MCF 10A (cell line): ENCODE data around the gene OPN1SW. TPM values are rescaled to one million over a fixed set of nuclear protein-coding genes. Genes with fewer than 3 reads are reported as not detected.

Experiments
- BruUV-seq: library from RNA; stranded (reverse); fragments of 400-500 nt; replicated peaks from 2 replicates; lab custom pipeline; 2021; lab: Mats Ljungman, UMichigan
- CTCF ChIA-PET: fragments of 300-600 bp; sonication (Branson Sonifier 250); formaldehyde crosslinking; extraction: SDS; loops from one replicate; lab custom pipeline; 2021; ENCODE audit warnings: antibody characterized with exemption, inconsistent platforms; lab: Yijun Ruan, JAX
- POLR2A ChIA-PET: fragments of 300-600, 350-650 bp; sonication (Branson Sonifier 250); formaldehyde crosslinking; extraction: SDS; loops from one replicate; lab custom pipeline; 2020; ENCODE audit warnings: antibody characterized with exemption, inconsistent platforms; lab: Yijun Ruan, JAX
- DNase-seq: peaks from one replicate; pipeline ENCODE4 v3.0.0-alpha.2; 2018; ENCODE audit not compliant: unreplicated experiment
- H3K27ac Mint-ChIP-seq: one replicate; pipeline ENCODE4 v1.8.0; 2022; ENCODE audit warnings: mild to moderate bottlenecking, low read depth, mixed read lengths; ENCODE audit not compliant: unreplicated experiment
- H3K27me3 Mint-ChIP-seq: one replicate; pipeline ENCODE4 v1.8.0; 2022; ENCODE audit warnings: mixed read lengths; ENCODE audit not compliant: insufficient read depth, unreplicated experiment
- H3K36me3 Mint-ChIP-seq: one replicate; pipeline ENCODE4 v1.8.0; 2022; ENCODE audit warnings: mild to moderate bottlenecking, moderate library complexity, mixed read lengths; ENCODE audit not compliant: insufficient read depth, unreplicated experiment
- H3K4me1 Mint-ChIP-seq: one replicate; pipeline ENCODE4 v1.8.0; 2022; ENCODE audit warnings: mixed read lengths; ENCODE audit not compliant: insufficient read depth, unreplicated experiment
- H3K4me3 Mint-ChIP-seq: one replicate; pipeline ENCODE4 v1.8.0; 2022; ENCODE audit warnings: mild to moderate bottlenecking, moderate library complexity, mixed read lengths; ENCODE audit not compliant: unreplicated experiment
- H3K9me3 Mint-ChIP-seq: one replicate; pipeline ENCODE4 v1.8.0; 2022; ENCODE audit warnings: mixed read lengths; ENCODE audit not compliant: unreplicated experiment
- CTCF ChIP-seq: fragments of 200-600 bp; IDR thresholded peaks from one replicate; pipeline ENCODE4 v1.8.0; 2022; ENCODE audit warnings: antibody characterized with exemption, mild to moderate bottlenecking; ENCODE audit not compliant: unreplicated experiment
- intact Hi-C: fragments of 100-400 bp; cut with micrococcal nuclease; formaldehyde crosslinking; loops from 2 replicates; pipeline ENCODE4 v1.14.1; 2022
- total RNA-seq: library from RNA; stranded (reverse); gene quantifications from 2 replicates; pipeline ENCODE4 v1.2.3, GENCODE V29; 2022

Gene OPN1SW
- total RNA-seq, 1 experiment from 2014 or later = not detected

DNA sequence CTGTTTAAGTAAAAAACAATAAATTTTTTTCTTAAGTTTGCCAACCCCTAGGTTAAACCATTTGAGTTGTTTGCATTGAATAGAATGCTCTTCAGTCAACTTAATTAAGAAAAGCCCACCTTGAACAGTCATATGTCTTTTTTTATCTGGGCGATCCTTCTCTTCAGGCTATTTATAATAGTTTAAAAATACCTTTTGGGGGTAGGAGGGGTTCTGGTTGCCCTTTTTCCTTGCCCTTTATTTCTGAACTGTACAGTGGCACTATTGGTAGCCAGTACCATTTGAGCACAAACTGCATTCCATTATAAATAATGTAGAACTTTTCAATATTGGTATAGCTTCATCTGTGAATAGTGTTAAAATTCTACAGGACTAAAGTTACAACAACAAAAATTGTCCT, 23.3 kb downstream of the OPN1SW start:
- intact Hi-C loops = no loop called here
- no peak for DNase-seq
- Mint-ChIP-seq H3K4me3 (no peak overlapping the region), H3K4me1 (peaks cover 5% of the 10 kb centered on the region), H3K9me3 (no peaks in the 10 kb centered on the region), H3K27me3 (no peaks in the 10 kb centered on the region), H3K36me3 (peaks cover 88% of the 10 kb centered on the region), H3K27ac (no peak overlapping the region)
- CTCF ChIA-PET = interaction anchor here (0.9 kb wide), 1 partner anchor 127 kb away, joined by 3 read pairs; no protein-coding TSS in a partner anchor
- POLR2A ChIA-PET = no interaction called here
- BruUV-seq = no TSS peak
- no peak for TF ChIP-seq CTCF

- H3K4me1 Mint-ChIP-seq = peaks cover 19% of the 10 kb centered on the region
- intact Hi-C loops = no loop called here
- BruUV-seq = no TSS peak
- DNase-seq = no peak
- ChIA-PET POLR2A (interaction anchor here (2.0 kb wide), 1 partner anchor 8 kb away, joined by 13 read pairs; the partner anchor contains the start of gene CALU), CTCF (interaction anchor here (0.6 kb wide), 1 partner anchor 23 kb away, joined by 4 read pairs; no protein-coding TSS in a partner anchor)
- no peak for TF ChIP-seq CTCF
- H3K27me3 Mint-ChIP-seq = no peaks in the 10 kb centered on the region
- H3K4me3 Mint-ChIP-seq = no peak overlapping the region
- H3K27ac Mint-ChIP-seq = no peak overlapping the region
- peaks cover 43% of the 10 kb centered on the region for H3K36me3 Mint-ChIP-seq
- no peaks in the 10 kb centered on the region for H3K9me3 Mint-ChIP-seq
Observed at GRCh38 chr7:128747327-128748079, 28.1 kb downstream of the OPN1SW start.

GRCh38 chr7:128745706-128746105, 29.9 kb downstream of the OPN1SW start:
- H3K27me3 Mint-ChIP-seq = no peaks in the 10 kb centered on the region
- intact Hi-C loops = no loop called here
- no peak overlapping the region for H3K4me3 Mint-ChIP-seq
- peaks cover 33% of the 10 kb centered on the region for H3K36me3 Mint-ChIP-seq
- H3K4me1 Mint-ChIP-seq = peaks cover 34% of the 10 kb centered on the region
- no peak for TF ChIP-seq CTCF
- no peaks in the 10 kb centered on the region for H3K9me3 Mint-ChIP-seq
- no peak overlapping the region for H3K27ac Mint-ChIP-seq
- DNase-seq = no peak
- CTCF ChIA-PET = no interaction called here
- no TSS peak for BruUV-seq
- POLR2A ChIA-PET = interaction anchor here (0.6 kb wide), 2 partner anchors 192 to 529 kb away, joined by 3 to 4 read pairs; no protein-coding TSS in a partner anchor

DNA sequence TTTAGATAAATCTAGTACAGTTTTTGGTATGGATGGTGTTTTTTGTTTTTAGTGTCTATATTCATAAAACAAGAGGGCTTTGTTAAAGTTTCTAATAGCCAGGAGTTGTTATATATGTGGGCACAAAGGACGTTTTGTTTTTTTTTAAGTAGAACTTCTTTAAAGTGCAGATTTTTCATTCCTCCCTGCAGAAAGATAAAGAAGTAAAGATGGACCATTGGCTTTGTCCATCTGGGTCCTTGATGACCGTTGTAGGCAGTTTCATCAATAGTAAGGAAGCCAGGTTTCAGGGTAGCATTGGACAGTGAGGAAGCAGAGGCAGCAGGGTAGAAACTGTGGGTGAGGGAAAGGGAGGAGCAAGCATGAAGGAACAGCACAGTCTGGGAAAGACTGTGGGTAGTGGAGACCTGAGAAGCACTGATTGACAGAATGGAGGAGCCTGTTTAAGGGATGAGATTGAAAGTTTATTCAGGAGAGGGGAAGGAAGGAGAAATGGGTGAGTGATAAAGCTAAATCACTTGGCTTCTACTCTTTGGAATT, 31.2 kb downstream of the OPN1SW start:
- BruUV-seq = no TSS peak
- Mint-ChIP-seq H3K9me3 (no peaks in the 10 kb centered on the region), H3K27me3 (no peaks in the 10 kb centered on the region), H3K36me3 (peaks cover 20% of the 10 kb centered on the region), H3K4me1 (peaks cover 34% of the 10 kb centered on the region), H3K27ac (peak overlapping the region; percentile 57), H3K4me3 (no peak overlapping the region)
- DNase-seq = no peak
- POLR2A ChIA-PET = interaction anchor here (2.4 kb wide), 1 partner anchor 10 kb away, joined by 9 read pairs; no protein-coding TSS in a partner anchor
- TF ChIP-seq CTCF = no peak
- intact Hi-C loops = loop anchor here (5.0 kb wide), 1 partner anchor 47 kb away; no protein-coding TSS in a partner anchor
- CTCF ChIA-PET = no interaction called here
